Mesenchymal stem cell (in vitro differentiated cells and primary cell): ENCODE measurements around the gene AGXT.

Experiments used
- DNase-seq: peaks from one replicate; pipeline ENCODE4 v3.0.0-alpha.2; 2013
- H2AFZ ChIP-seq: one replicate; pipeline ENCODE4 v1.6.1; 2013; ENCODE audit warnings: low read depth, mild to moderate bottlenecking, control low read depth, inconsistent platforms, low read length, moderate library complexity
- H2AK5ac ChIP-seq: 2 replicates; pipeline ENCODE4 v1.6.1; 2013; ENCODE audit warnings: low read length, moderate library complexity, mild to moderate bottlenecking, inconsistent platforms; ENCODE audit not compliant: severe bottlenecking
- H2BK120ac ChIP-seq: one replicate; pipeline ENCODE4 v1.6.1; 2013; ENCODE audit warnings: low read depth, mild to moderate bottlenecking, inconsistent platforms, low read length, moderate library complexity
- H2BK12ac ChIP-seq, 2 experiments: one replicate each; pipeline ENCODE4 v1.6.1; 2013; ENCODE audit warnings: inconsistent platforms in 2 of 2, low read length in 2 of 2, mild to moderate bottlenecking in 2 of 2, moderate library complexity in 2 of 2, control low read depth in 1 of 2
- H2BK15ac ChIP-seq: one replicate; pipeline ENCODE4 v1.6.1; 2013; ENCODE audit warnings: mild to moderate bottlenecking, low read depth, inconsistent platforms; ENCODE audit not compliant: poor library complexity, severe bottlenecking
- H2BK5ac ChIP-seq: 2 replicates; pipeline ENCODE4 v1.6.1; 2013; ENCODE audit warnings: low read depth, mild to moderate bottlenecking, low read length, control low read depth, inconsistent platforms; ENCODE audit not compliant: poor library complexity, severe bottlenecking
- H3K14ac ChIP-seq, 2 experiments: one replicate each; pipeline ENCODE4 v1.6.1; 2013; ENCODE audit warnings: inconsistent platforms in 2 of 2, low read length in 2 of 2, control low read depth in 1 of 2, mild to moderate bottlenecking in 1 of 2, moderate library complexity in 1 of 2
- H3K18ac ChIP-seq, 2 experiments: one replicate each; pipeline ENCODE4 v1.6.1; 2013; ENCODE audit warnings: inconsistent platforms in 2 of 2, low read length in 2 of 2, control low read depth in 1 of 2, low read depth in 1 of 2, mild to moderate bottlenecking in 1 of 2
- H3K23ac ChIP-seq, 2 experiments: one replicate each; pipeline ENCODE4 v1.6.1; 2013; ENCODE audit warnings: inconsistent platforms in 2 of 2, low read length in 2 of 2, mild to moderate bottlenecking in 2 of 2, moderate library complexity in 2 of 2, control low read depth in 1 of 2
- H3K27ac ChIP-seq: 2 replicates; pipeline ENCODE4 v1.5.1; 2013; ENCODE audit warnings: mild to moderate bottlenecking, moderate library complexity, low read length, control low read depth, inconsistent platforms; ENCODE audit not compliant: poor library complexity, severe bottlenecking
- H3K27me3 ChIP-seq, 2 experiments: 2 replicates each; pipeline versions ENCODE4 v1.6.1 to v1.7.0; 2013; ENCODE audit warnings: low read length in 2 of 2, mild to moderate bottlenecking in 2 of 2, moderate library complexity in 2 of 2, control low read depth in 1 of 2, inconsistent platforms in 1 of 2; ENCODE audit not compliant: control insufficient read depth in 1 of 2, insufficient read depth in 1 of 2
- H3K36me3 ChIP-seq, 2 experiments: 2 replicates each; pipeline versions ENCODE4 v1.6.1 to v1.7.0; 2013; ENCODE audit warnings: low read length in 2 of 2, control low read depth in 1 of 2, inconsistent platforms in 1 of 2, low read depth in 1 of 2, mild to moderate bottlenecking in 1 of 2; ENCODE audit not compliant: insufficient read depth in 2 of 2, control insufficient read depth in 1 of 2
- H3K4ac ChIP-seq, 2 experiments: one replicate each; pipeline ENCODE4 v1.6.1; 2013; ENCODE audit warnings: inconsistent platforms in 2 of 2, low read length in 2 of 2, mild to moderate bottlenecking in 2 of 2, moderate library complexity in 2 of 2, control low read depth in 1 of 2, low read depth in 1 of 2
- H3K4me1 ChIP-seq: 2 replicates; pipeline ENCODE4 v1.6.1; 2013; ENCODE audit warnings: low read depth, low read length, control low read depth; ENCODE audit not compliant: control insufficient read depth, insufficient read depth
- H3K4me2 ChIP-seq: 2 replicates; pipeline ENCODE4 v1.6.1; 2013; ENCODE audit warnings: low read length, mild to moderate bottlenecking, inconsistent platforms; ENCODE audit not compliant: poor library complexity, severe bottlenecking
- H3K4me3 ChIP-seq, 2 experiments: 2 replicates each; pipeline versions ENCODE4 v1.5.1 to v1.7.0; 2013; ENCODE audit warnings: low read length in 2 of 2, mild to moderate bottlenecking in 2 of 2, control low read depth in 1 of 2, low read depth in 1 of 2; ENCODE audit not compliant: insufficient read depth in 1 of 2
- H3K79me1 ChIP-seq: replicated peaks from 2 replicates; pipeline ENCODE4 v1.6.1; 2013; ENCODE audit warnings: mild to moderate bottlenecking, control low read depth, low read length, inconsistent platforms; ENCODE audit not compliant: poor library complexity, severe bottlenecking
- H3K9ac ChIP-seq: 2 replicates; pipeline ENCODE4 v1.7.0; 2013; ENCODE audit warnings: mild to moderate bottlenecking, low read length, moderate library complexity
- H3K9me3 ChIP-seq: 2 replicates; pipeline ENCODE4 v1.7.0; 2013; ENCODE audit warnings: mild to moderate bottlenecking, low read length; ENCODE audit not compliant: control insufficient read depth
- H4K8ac ChIP-seq: one replicate; pipeline ENCODE4 v1.6.1; 2013; ENCODE audit warnings: inconsistent platforms, mild to moderate bottlenecking, low read length, moderate library complexity
- H4K91ac ChIP-seq: one replicate; pipeline ENCODE4 v1.6.1; 2013; ENCODE audit warnings: mild to moderate bottlenecking, low read length, inconsistent platforms
- WGBS: methylation state at CpG from one replicate; pipeline ENCODE4 v1.1.7; 2013; ENCODE audit warnings: mixed read lengths; 5-methylcytosine and 5-hydroxymethylcytosine counted together

Gene AGXT

GRCh38 chr2:240921311-240921994, 52.8 kb downstream of the AGXT start:
- H3K9ac ChIP-seq, result peak overlapping the region; percentile 83
- no peak overlapping the region for H3K4me2 ChIP-seq
- H2AK5ac ChIP-seq, result no peak overlapping the region
- H4K8ac ChIP-seq, result no peak overlapping the region
- peak; percentile 82 for DNase-seq
- no peaks in the 10 kb centered on the region for H3K36me3 ChIP-seq
- H2BK12ac ChIP-seq, result peak overlapping the region in 1 of 2 experiments; percentile 68
- H2BK120ac ChIP-seq, result no peak overlapping the region
- peak overlapping the region; percentile 10 for H3K27ac ChIP-seq
- H2BK15ac ChIP-seq, result no peak overlapping the region
- no peak overlapping the region for H3K14ac ChIP-seq
- no peak overlapping the region for H3K4me3 ChIP-seq
- no peaks in the 10 kb centered on the region for H3K9me3 ChIP-seq
- H3K79me1 ChIP-seq, result no peaks in the 10 kb centered on the region
- H4K91ac ChIP-seq, result peak overlapping the region; percentile 22
- 75% methylated on average over 13 of the region's 13 CpGs for WGBS
- no peak overlapping the region for H2AFZ ChIP-seq
- H3K18ac ChIP-seq, result peak overlapping the region in 1 of 2 experiments; percentile 41
- H3K4me1 ChIP-seq, result peaks cover 39% of the 10 kb centered on the region
- H3K27me3 ChIP-seq, result peaks cover 0 to 8% of the 10 kb centered on the region in 2 experiments
- no peak overlapping the region for H3K23ac ChIP-seq
- no peak overlapping the region for H3K4ac ChIP-seq
- no peak overlapping the region for H2BK5ac ChIP-seq

GRCh38 chr2:240921995-240922244, 53.3 kb downstream of the AGXT start:
- H3K18ac ChIP-seq, result no peak overlapping the region
- no peak overlapping the region for H3K23ac ChIP-seq
- peaks cover 0 to 5% of the 10 kb centered on the region in 2 experiments for H3K27me3 ChIP-seq
- H3K14ac ChIP-seq, result no peak overlapping the region
- H3K79me1 ChIP-seq, result no peaks in the 10 kb centered on the region
- H3K4ac ChIP-seq, result no peak overlapping the region
- no peak overlapping the region for H4K91ac ChIP-seq
- H3K36me3 ChIP-seq, result no peaks in the 10 kb centered on the region
- no peak overlapping the region for H2BK5ac ChIP-seq
- no peak overlapping the region for H3K4me3 ChIP-seq
- H2AFZ ChIP-seq, result no peak overlapping the region
- H3K9me3 ChIP-seq, result no peaks in the 10 kb centered on the region
- no peak overlapping the region for H3K4me2 ChIP-seq
- no peak overlapping the region for H2BK12ac ChIP-seq
- H2AK5ac ChIP-seq, result no peak overlapping the region
- WGBS, result 77% methylated on average over 1 of the region's 1 CpG
- DNase-seq, result no peak
- H2BK15ac ChIP-seq, result no peak overlapping the region
- peak overlapping the region; percentile 71 for H3K9ac ChIP-seq
- H3K27ac ChIP-seq, result no peak overlapping the region
- no peak overlapping the region for H4K8ac ChIP-seq
- no peak overlapping the region for H2BK120ac ChIP-seq
- peaks cover 34% of the 10 kb centered on the region for H3K4me1 ChIP-seq

DNA sequence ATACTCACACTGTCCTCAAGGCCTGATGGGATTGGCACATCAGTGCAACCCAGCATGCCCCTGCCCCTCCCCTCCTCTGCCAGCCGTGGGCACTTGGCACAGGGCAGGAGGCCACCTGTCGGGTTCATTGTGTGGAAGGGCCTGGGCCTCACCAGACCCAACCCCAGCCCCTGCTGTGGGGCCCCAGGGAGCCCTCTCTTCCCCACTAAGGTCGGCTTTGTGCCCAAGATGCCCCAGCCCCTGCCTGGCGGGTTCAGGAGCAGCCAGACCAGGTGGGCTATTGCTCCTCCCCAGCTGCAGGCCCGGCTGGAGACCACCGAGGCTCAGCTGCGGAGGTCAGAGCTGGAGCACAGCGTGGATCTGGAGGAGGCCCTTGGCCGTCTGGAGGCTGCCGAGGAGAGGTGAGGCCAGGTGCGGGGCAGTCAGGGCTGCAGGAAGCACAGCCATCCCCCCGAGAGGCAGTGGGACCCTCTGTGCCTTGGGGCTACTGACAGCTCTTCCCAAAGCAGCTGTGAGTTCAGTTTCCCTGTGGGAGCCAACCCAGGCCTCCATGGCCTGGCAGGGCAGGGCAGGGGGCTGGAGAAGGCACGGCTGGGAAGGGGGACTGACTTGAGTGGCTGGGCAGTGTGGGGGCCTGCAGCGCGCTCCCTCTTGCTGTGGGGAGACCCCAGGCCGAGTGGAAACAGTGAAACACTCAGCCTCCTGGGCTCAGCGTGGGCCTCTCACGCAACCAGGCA, 53.8 kb downstream of the AGXT start:
- Histone ChIP-seq H3K27ac (no peak overlapping the region), H3K4me3 (no peak overlapping the region), H2BK12ac (peak overlapping the region in 1 of 2 experiments; percentile 9), H3K4ac (no peak overlapping the region), H4K8ac (no peak overlapping the region), H3K4me1 (peaks cover 29% of the 10 kb centered on the region), H3K9ac (peak overlapping the region; percentile 71), H3K27me3 (peaks cover 0 to 3% of the 10 kb centered on the region in 2 experiments), H3K18ac (no peak overlapping the region), H3K14ac (no peak overlapping the region), H3K23ac (no peak overlapping the region), H3K9me3 (no peaks in the 10 kb centered on the region), H2BK5ac (no peak overlapping the region), H2BK120ac (no peak overlapping the region), H2BK15ac (no peak overlapping the region), H3K4me2 (no peak overlapping the region), H2AFZ (no peak overlapping the region), H3K79me1 (no peaks in the 10 kb centered on the region), H4K91ac (no peak overlapping the region), H2AK5ac (no peak overlapping the region), H3K36me3 (no peaks in the 10 kb centered on the region)
- DNase-seq, result no peak
- 86% methylated on average over 18 of the region's 18 CpGs for WGBS

GRCh38 chr2:240922982-240923537, 54.4 kb downstream of the AGXT start:
- Histone ChIP-seq H3K79me1 (no peaks in the 10 kb centered on the region), H2BK12ac (no peak overlapping the region), H4K8ac (peak overlapping the region; percentile 49), H3K4ac (no peak overlapping the region), H3K36me3 (no peaks in the 10 kb centered on the region), H3K27ac (no peak overlapping the region), H3K23ac (no peak overlapping the region), H3K14ac (no peak overlapping the region), H4K91ac (no peak overlapping the region), H3K9me3 (peaks cover 4% of the 10 kb centered on the region), H3K27me3 (no peaks in the 10 kb centered on the region), H3K4me1 (peaks cover 29% of the 10 kb centered on the region), H3K18ac (no peak overlapping the region), H2AK5ac (no peak overlapping the region), H2BK15ac (no peak overlapping the region), H3K4me3 (no peak overlapping the region), H2BK120ac (no peak overlapping the region), H3K4me2 (no peak overlapping the region), H2AFZ (no peak overlapping the region), H3K9ac (peak overlapping the region; percentile 71), H2BK5ac (no peak overlapping the region)
- WGBS, result 74% methylated on average over 14 of the region's 15 CpGs
- DNase-seq, result no peak
